DND-41 (cell line): ENCODE measurements around the gene WFIKKN2.

Experiments used
- CTCF ChIP-seq: IDR thresholded peaks from 2 replicates; pipeline ENCODE4 v1.5.1; 2012; ENCODE audit warnings: borderline replicate concordance, low read length, moderate library complexity, mild to moderate bottlenecking; ENCODE audit not compliant: poor library complexity, severe bottlenecking; ENCODE audit errors: extremely low read depth
- EZH2 ChIP-seq: IDR thresholded peaks from 3 replicates; pipeline ENCODE4 v1.6.1; 2012; ENCODE audit warnings: borderline replicate concordance, low read depth, mild to moderate bottlenecking, moderate library complexity, low read length, inconsistent platforms; ENCODE audit not compliant: severe bottlenecking

- TF ChIP-seq CTCF (no peak), EZH2 (no peak)
These were observed at the start of gene WFIKKN2 for GRCh38 chr17:50835301-50836234.
